Neural cell (in vitro differentiated cells): ENCODE results near the gene ACAP1. TPM values are rescaled to one million over a fixed set of nuclear protein-coding genes. Genes with fewer than 3 reads are reported as not detected.

ENCODE experiments used
- H2AFZ ChIP-seq: fragments of 200-600, 300-800 bp; sonication (generic), shearing (Covaris generic); 2 replicates; pipeline ENCODE4 v1.6.0; 2014; ENCODE audit warnings: low read depth, mild to moderate bottlenecking, antibody characterized with exemption, low read length, moderate library complexity
- H3F3A ChIP-seq: fragments of 200-600 bp; shearing (Covaris generic); 2 replicates; pipeline ENCODE4 v1.6.1; 2016; ENCODE audit warnings: mild to moderate bottlenecking, moderate library complexity, mixed read lengths, antibody characterized with exemption, low read length; ENCODE audit not compliant: insufficient read depth, poor library complexity, severe bottlenecking
- H3K27ac ChIP-seq: fragments of 200-600, 300-800 bp; sonication (generic), shearing (Covaris generic); 2 replicates; pipeline ENCODE4 v1.5.1; 2014; ENCODE audit warnings: mild to moderate bottlenecking, low read length, moderate library complexity
- H3K27me3 ChIP-seq: fragments of 300-800, 200-600 bp; sonication (generic), shearing (Covaris generic); 2 replicates; pipeline ENCODE4 v1.6.0; 2014; ENCODE audit warnings: mild to moderate bottlenecking, low read depth, low read length, moderate library complexity; ENCODE audit not compliant: insufficient read depth
- H3K36me3 ChIP-seq: fragments of 300-800, 200-600 bp; sonication (generic), shearing (Covaris generic); 2 replicates; pipeline ENCODE4 v1.5.1; 2014; ENCODE audit warnings: mild to moderate bottlenecking, antibody characterized with exemption, low read length, moderate library complexity; ENCODE audit not compliant: insufficient read depth
- H3K4me2 ChIP-seq: fragments of 300-800, 200-600 bp; sonication (generic), shearing (Covaris generic); 2 replicates; pipeline ENCODE4 v1.6.0; 2014; ENCODE audit warnings: mild to moderate bottlenecking, low read length
- H3K4me3 ChIP-seq: fragments of 300-800, 200-600 bp; sonication (generic), shearing (Covaris generic); 2 replicates; pipeline ENCODE4 v1.5.1; 2014; ENCODE audit warnings: mild to moderate bottlenecking, low read length, moderate library complexity
- H3K79me2 ChIP-seq: fragments of 200-600 bp; shearing (Covaris generic); replicated peaks from 2 replicates; pipeline ENCODE4 v1.6.0; 2014; ENCODE audit warnings: mild to moderate bottlenecking, low read length, moderate library complexity; ENCODE audit not compliant: insufficient read depth
- H3K9ac ChIP-seq: fragments of 300-800, 200-600 bp; sonication (generic), shearing (Covaris generic); 2 replicates; pipeline ENCODE4 v1.6.1; 2016; ENCODE audit warnings: mild to moderate bottlenecking, low read length, mixed read lengths
- H3K9me2 ChIP-seq: fragments of 200-600 bp; shearing (Covaris generic); 2 replicates; pipeline ENCODE4 v1.6.1; 2016; ENCODE audit warnings: mild to moderate bottlenecking, low read length, mixed read lengths; ENCODE audit not compliant: insufficient read depth
- H3K9me3 ChIP-seq: fragments of 200-600, 300-800 bp; sonication (generic), shearing (Covaris generic); 2 replicates; pipeline ENCODE4 v1.6.1; 2016; ENCODE audit warnings: mild to moderate bottlenecking, mixed run types, low read length, moderate library complexity, mixed read lengths
- H4K20me1 ChIP-seq: fragments of 200-600 bp; shearing (Covaris generic); 2 replicates; pipeline ENCODE4 v1.6.1; 2016; ENCODE audit warnings: mild to moderate bottlenecking, mixed run types; ENCODE audit not compliant: insufficient read depth
- EZH2 ChIP-seq: fragments of 200-600, 300-800 bp; shearing (Covaris generic), sonication (generic); IDR thresholded peaks from 2 replicates; pipeline ENCODE4 v1.6.1; 2014; ENCODE audit warnings: antibody characterized with exemption, low read length, borderline replicate concordance, mild to moderate bottlenecking; ENCODE audit not compliant: insufficient read depth, poor library complexity, severe bottlenecking
- POLR2AphosphoS5 ChIP-seq: IDR thresholded peaks from 2 replicates; pipeline ENCODE4 v1.6.1; 2012
- SMC3 ChIP-seq: fragments of 450-650 bp; conservative IDR thresholded peaks from 2 replicates; pipeline ENCODE4 v1.6.1; 2014; ENCODE audit warnings: antibody characterized with exemption, mild to moderate bottlenecking, moderate library complexity; ENCODE audit not compliant: poor library complexity
- TAF1 ChIP-seq: IDR thresholded peaks from 2 replicates; pipeline ENCODE4 v1.6.1; 2012; ENCODE audit warnings: low read depth
- polyA plus RNA-seq: library from polyadenylated mRNA; depleted of rRNA; stranded (reverse); fragments of >200 nt; gene quantifications from 2 replicates; pipeline ENCODE4 v1.2.3, GENCODE V29; 2014
- TF ChIP-seq, protein P1 (sequence below): IDR thresholded peaks from 2 replicates; pipeline ENCODE4 v1.6.1; 2012; ENCODE audit warnings: borderline replicate concordance
- TF ChIP-seq, protein P2 (sequence below): fragments of 450-650 bp; IDR thresholded peaks from 2 replicates; pipeline ENCODE4 v1.5.1; 2014; ENCODE audit warnings: antibody characterized with exemption, mild to moderate bottlenecking, moderate library complexity; ENCODE audit not compliant: poor library complexity, severe bottlenecking

ACAP1 gene
- polyA plus RNA-seq, 1 donor from 2014 or later, result 0.66 TPM

DNA sequence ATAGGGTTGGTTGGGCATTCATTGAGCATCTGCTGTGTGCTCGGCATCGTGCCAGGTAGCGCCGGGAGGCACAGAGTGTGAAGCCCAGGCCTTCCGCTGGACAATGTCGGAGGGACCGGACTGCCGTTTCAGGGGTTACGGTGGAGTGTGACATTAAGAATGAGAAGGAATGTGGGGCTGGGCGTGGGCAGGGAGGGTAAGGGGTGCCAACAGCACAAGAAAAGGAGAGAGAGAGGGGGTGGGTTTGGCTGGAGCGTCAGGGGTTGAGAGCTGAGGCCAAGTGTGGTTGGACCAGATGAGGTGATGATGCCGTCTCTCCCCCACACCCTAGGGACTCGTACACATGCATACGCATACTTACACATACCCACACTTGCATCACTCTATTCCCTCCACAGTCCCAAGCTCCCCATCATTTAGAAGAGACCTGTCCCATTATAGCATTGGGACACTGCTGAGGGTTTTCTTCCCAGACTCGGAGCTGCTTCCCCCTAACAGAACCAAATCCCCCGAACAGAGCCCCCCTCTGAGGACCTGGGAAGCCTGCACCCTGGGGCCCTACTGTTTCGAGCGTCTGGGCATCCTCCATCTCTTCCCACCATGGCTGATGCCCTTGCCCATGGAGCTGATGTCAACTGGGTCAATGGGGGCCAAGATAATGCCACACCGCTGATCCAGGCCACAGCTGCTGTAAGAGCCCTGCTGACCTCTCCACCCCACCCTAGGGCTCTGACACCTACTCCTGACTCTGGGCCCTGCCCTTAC is 12.3 kb downstream of the ACAP1 start:
- H3K9me3 ChIP-seq, result no peaks in the 10 kb centered on the region
- H3F3A ChIP-seq, result no peaks in the 10 kb centered on the region
- H2AFZ ChIP-seq, result no peak overlapping the region
- H3K27ac ChIP-seq, result no peak overlapping the region
- no peaks in the 10 kb centered on the region for H4K20me1 ChIP-seq
- no peak overlapping the region for H3K4me3 ChIP-seq
- no peak overlapping the region for H3K4me2 ChIP-seq
- TF ChIP-seq, protein P1, sequence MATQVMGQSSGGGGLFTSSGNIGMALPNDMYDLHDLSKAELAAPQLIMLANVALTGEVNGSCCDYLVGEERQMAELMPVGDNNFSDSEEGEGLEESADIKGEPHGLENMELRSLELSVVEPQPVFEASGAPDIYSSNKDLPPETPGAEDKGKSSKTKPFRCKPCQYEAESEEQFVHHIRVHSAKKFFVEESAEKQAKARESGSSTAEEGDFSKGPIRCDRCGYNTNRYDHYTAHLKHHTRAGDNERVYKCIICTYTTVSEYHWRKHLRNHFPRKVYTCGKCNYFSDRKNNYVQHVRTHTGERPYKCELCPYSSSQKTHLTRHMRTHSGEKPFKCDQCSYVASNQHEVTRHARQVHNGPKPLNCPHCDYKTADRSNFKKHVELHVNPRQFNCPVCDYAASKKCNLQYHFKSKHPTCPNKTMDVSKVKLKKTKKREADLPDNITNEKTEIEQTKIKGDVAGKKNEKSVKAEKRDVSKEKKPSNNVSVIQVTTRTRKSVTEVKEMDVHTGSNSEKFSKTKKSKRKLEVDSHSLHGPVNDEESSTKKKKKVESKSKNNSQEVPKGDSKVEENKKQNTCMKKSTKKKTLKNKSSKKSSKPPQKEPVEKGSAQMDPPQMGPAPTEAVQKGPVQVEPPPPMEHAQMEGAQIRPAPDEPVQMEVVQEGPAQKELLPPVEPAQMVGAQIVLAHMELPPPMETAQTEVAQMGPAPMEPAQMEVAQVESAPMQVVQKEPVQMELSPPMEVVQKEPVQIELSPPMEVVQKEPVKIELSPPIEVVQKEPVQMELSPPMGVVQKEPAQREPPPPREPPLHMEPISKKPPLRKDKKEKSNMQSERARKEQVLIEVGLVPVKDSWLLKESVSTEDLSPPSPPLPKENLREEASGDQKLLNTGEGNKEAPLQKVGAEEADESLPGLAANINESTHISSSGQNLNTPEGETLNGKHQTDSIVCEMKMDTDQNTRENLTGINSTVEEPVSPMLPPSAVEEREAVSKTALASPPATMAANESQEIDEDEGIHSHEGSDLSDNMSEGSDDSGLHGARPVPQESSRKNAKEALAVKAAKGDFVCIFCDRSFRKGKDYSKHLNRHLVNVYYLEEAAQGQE, result no peak
- no peaks in the 10 kb centered on the region for H3K27me3 ChIP-seq
- H3K9me2 ChIP-seq, result no peaks in the 10 kb centered on the region
- peaks cover 3% of the 10 kb centered on the region for H3K79me2 ChIP-seq
- no peak overlapping the region for H3K9ac ChIP-seq
- H3K36me3 ChIP-seq, result no peaks in the 10 kb centered on the region

DNA sequence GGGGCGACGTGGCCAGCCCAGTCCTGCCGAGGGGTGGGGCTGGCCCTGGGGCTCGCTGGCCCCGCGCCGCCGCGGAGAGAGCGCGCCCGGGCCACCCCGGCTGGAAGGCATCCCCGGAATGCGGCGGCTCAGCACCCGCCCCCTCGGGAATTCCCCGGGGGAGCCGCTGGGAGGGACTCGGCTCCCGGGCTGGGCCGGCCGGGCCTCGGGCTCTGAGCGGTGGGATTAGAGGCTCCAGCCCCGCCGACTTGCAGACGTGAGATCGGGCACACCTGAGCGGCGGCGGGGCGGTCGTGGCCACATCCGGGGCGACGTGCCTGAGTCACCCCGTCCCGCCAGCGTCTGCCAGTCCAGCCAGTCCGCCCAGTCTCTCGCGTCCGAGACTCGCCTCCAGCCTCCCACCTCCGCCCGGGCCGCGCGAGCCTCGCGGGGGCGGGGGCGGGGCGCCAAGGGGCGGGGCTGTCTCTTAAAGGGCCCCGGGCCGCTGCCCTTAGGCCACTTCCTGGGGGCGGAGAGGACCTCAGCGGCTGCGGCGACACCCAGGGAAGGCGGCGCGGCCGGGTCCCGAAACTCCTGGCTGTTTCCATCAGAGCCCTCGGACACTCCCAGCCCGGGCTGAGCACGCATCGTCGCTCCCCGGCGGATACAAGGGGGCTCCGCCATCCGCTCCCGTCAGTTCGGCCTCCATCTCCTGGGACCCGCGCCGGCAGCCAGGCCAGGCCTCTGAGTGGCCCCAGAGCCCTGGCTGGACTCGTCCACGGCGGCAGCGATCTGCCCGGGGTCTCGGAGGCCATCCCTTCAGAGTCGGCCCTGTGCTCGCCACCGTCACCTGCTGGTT is 15.6 kb downstream of the ACAP1 start, which contains the start of gene KCTD11:
Gene KCTD11 (plus strand): TSS at position 498 of the 838 bp plus-strand sequence.
- H3K9me3 ChIP-seq, result no peaks in the 10 kb centered on the region
- H2AFZ ChIP-seq, result peak within 1 kb of the TSS; percentile 83
- H3K4me3 ChIP-seq, result peak within 1 kb of the TSS; percentile 92
- peak within 1 kb of the TSS; percentile 65 for H3K4me2 ChIP-seq
- TF ChIP-seq, protein P1, result peak; percentile 50
- TF ChIP-seq TAF1 (no peak), EZH2 (no peak), SMC3 (peak; percentile 53), POLR2AphosphoS5 (peak; percentile 71)
- TF ChIP-seq, protein P2, sequence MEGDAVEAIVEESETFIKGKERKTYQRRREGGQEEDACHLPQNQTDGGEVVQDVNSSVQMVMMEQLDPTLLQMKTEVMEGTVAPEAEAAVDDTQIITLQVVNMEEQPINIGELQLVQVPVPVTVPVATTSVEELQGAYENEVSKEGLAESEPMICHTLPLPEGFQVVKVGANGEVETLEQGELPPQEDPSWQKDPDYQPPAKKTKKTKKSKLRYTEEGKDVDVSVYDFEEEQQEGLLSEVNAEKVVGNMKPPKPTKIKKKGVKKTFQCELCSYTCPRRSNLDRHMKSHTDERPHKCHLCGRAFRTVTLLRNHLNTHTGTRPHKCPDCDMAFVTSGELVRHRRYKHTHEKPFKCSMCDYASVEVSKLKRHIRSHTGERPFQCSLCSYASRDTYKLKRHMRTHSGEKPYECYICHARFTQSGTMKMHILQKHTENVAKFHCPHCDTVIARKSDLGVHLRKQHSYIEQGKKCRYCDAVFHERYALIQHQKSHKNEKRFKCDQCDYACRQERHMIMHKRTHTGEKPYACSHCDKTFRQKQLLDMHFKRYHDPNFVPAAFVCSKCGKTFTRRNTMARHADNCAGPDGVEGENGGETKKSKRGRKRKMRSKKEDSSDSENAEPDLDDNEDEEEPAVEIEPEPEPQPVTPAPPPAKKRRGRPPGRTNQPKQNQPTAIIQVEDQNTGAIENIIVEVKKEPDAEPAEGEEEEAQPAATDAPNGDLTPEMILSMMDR, result peak; percentile 86
- H3K36me3 ChIP-seq, result no peaks in the 10 kb centered on the region
- peaks cover 3% of the 10 kb centered on the region for H3K79me2 ChIP-seq
- H3K9me2 ChIP-seq, result no peaks in the 10 kb centered on the region
- H3K27ac ChIP-seq, result peak within 1 kb of the TSS; percentile 78
- H3K9ac ChIP-seq, result peak within 1 kb of the TSS; percentile 89
- no peaks in the 10 kb centered on the region for H4K20me1 ChIP-seq
- no peaks in the 10 kb centered on the region for H3F3A ChIP-seq
- H3K27me3 ChIP-seq, result no peaks in the 10 kb centered on the region
